ENCODE measurements around the gene PEX10.

Gene PEX10

GRCh38 chr1:2404890-2405511 is 7.4 kb downstream of the PEX10 start:
- DNase-seq (ENCODE audit: low read depth, low spot score), result no peak

- DNase-seq (ENCODE audit: low read depth, low spot score), result no peak
Observed at GRCh38 chr1:2404142-2404889, 8.0 kb downstream of the PEX10 start.

- DNase-seq (ENCODE audit: low read depth, low spot score), result no peak
Observed at GRCh38 chr1:2403273-2403672, 9.1 kb downstream of the PEX10 start.

GRCh38 chr1:2402420-2402819 is 9.9 kb downstream of the PEX10 start:
- DNase-seq (ENCODE audit: low read depth, low spot score), result no peak

GRCh38 chr1:2400950-2401649 is 11.3 kb downstream of the PEX10 start:
- no peak for DNase-seq (ENCODE audit: low read depth, low spot score)

GRCh38 chr1:2400576-2400909 is 11.8 kb downstream of the PEX10 start:
- DNase-seq (ENCODE audit: low read depth, low spot score), result no peak

GRCh38 chr1:2399890-2400575 is 12.3 kb downstream of the PEX10 start:
- DNase-seq (ENCODE audit: low read depth, low spot score), result no peak

- no peak for DNase-seq (ENCODE audit: low read depth, low spot score)
Observed at GRCh38 chr1:2398871-2399270, 13.5 kb downstream of the PEX10 start.

GRCh38 chr1:2397007-2397679 is 15.2 kb downstream of the PEX10 start:
- no peak for DNase-seq (ENCODE audit: low read depth, low spot score)

GRCh38 chr1:2396476-2396875 is 15.9 kb downstream of the PEX10 start:
- no peak for DNase-seq (ENCODE audit: low read depth, low spot score)

- DNase-seq (ENCODE audit: low read depth, low spot score), result no peak
Observed at GRCh38 chr1:2396059-2396458, 16.3 kb downstream of the PEX10 start.

- DNase-seq (ENCODE audit: low read depth, low spot score), result no peak
Observed at GRCh38 chr1:2395245-2395644, 17.1 kb downstream of the PEX10 start.

- no peak for DNase-seq (ENCODE audit: low read depth, low spot score)
Observed at GRCh38 chr1:2394761-2395160, 17.6 kb downstream of the PEX10 start.

GRCh38 chr1:2394220-2394619 is 18.1 kb downstream of the PEX10 start:
- no peak for DNase-seq (ENCODE audit: low read depth, low spot score)

GRCh38 chr1:2393471-2393877 is 18.9 kb downstream of the PEX10 start:
- DNase-seq (ENCODE audit: low read depth, low spot score), result no peak

- no peak for DNase-seq (ENCODE audit: low read depth, low spot score)
Observed at GRCh38 chr1:2392686-2393085, 19.7 kb downstream of the PEX10 start.

GRCh38 chr1:2391931-2392509 is 20.3 kb downstream of the PEX10 start:
- DNase-seq (ENCODE audit: low read depth, low spot score), result no peak

GRCh38 chr1:2391041-2391930 is 21.1 kb downstream of the PEX10 start, which contains the start of the genes MORN1 and RER1:
MORN1 (minus strand) TSS chr1:2391554; CDS start chr1:2391533, 21 bp downstream.
RER1 (plus strand) TSS chr1:2391841; CDS start chr1:2395791, 3,950 bp downstream.
- peak; percentile 97 for DNase-seq (ENCODE audit: low read depth, low spot score)

- no peak for DNase-seq (ENCODE audit: low read depth, low spot score)
Observed at GRCh38 chr1:2389644-2390043, 22.7 kb downstream of the PEX10 start.
